Activated CD8-positive, alpha-beta T cell treated with anti-CD3 and anti-CD28 coated beads, Interleukin-2, amount 10 ng/mL, durations not matched to agents 7 days and 5 days (primary cell): ENCODE data around the gene DGKB. TPM values are rescaled to one million over a fixed set of nuclear protein-coding genes. Genes with fewer than 3 reads are reported as not detected.

Experiments used
- ATAC-seq: fragments of 150-1000 bp; cut with Tn5 transposase; one replicate; pipeline ENCODE4 v1.10.0; 2021; ENCODE audit warnings: moderate library complexity
- CTCF ChIA-PET: fragments of 350-600 bp; sonication (Branson Sonifier 250); formaldehyde crosslinking; loops from one replicate; lab custom pipeline; 2021; ENCODE audit warnings: antibody characterized with exemption; lab: Charles Lee
- POLR2A ChIA-PET: fragments of 350-600 bp; sonication (Branson Sonifier 250); formaldehyde crosslinking; loops from one replicate; lab custom pipeline; 2021; ENCODE audit warnings: antibody characterized with exemption; lab: Charles Lee
- DNase-seq: peaks from one replicate; pipeline ENCODE4 v3.0.0-alpha.2; 2020
- H3K27ac Mint-ChIP-seq: one replicate; pipeline ENCODE4 v1.8.0; 2021; ENCODE audit warnings: mild to moderate bottlenecking, mixed read lengths
- H3K27me3 Mint-ChIP-seq: one replicate; pipeline ENCODE4 v1.8.0; 2021; ENCODE audit warnings: low read depth, mixed read lengths
- H3K36me3 Mint-ChIP-seq: one replicate; pipeline ENCODE4 v1.8.0; 2021; ENCODE audit warnings: low read depth, mixed read lengths
- H3K4me1 Mint-ChIP-seq: one replicate; pipeline ENCODE4 v1.8.0; 2021; ENCODE audit warnings: low read depth, mixed read lengths
- H3K4me3 Mint-ChIP-seq: one replicate; pipeline ENCODE4 v1.8.0; 2021; ENCODE audit warnings: mild to moderate bottlenecking, mixed read lengths
- H3K9me3 Mint-ChIP-seq: one replicate; pipeline ENCODE4 v1.8.0; 2022; ENCODE audit warnings: mixed read lengths; ENCODE audit not compliant: insufficient read depth
- total RNA-seq, 2 experiments: library from RNA; stranded (reverse); gene quantifications; one replicate each; pipeline ENCODE4 v1.2.3, GENCODE V29; 2021

Gene DGKB
- total RNA-seq, 2 experiments from 2014 or later, result not detected

- ChIA-PET CTCF (no interaction called here), POLR2A (no interaction called here)
- no peaks in the 10 kb centered on the region for H3K27me3 Mint-ChIP-seq
- H3K4me1 Mint-ChIP-seq, result no peaks in the 10 kb centered on the region
- no peaks in the 10 kb centered on the region for H3K36me3 Mint-ChIP-seq
- no peak overlapping the region for H3K27ac Mint-ChIP-seq
- DNase-seq (no peak), ATAC-seq (no peak)
- H3K9me3 Mint-ChIP-seq, result no peaks in the 10 kb centered on the region
- H3K4me3 Mint-ChIP-seq, result no peak overlapping the region
Observed at GRCh38 chr7:14817829-14818614, 84.5 kb downstream of the DGKB start.

GRCh38 chr7:14807507-14807906 lies 95.0 kb downstream of the DGKB start:
- DNase-seq, result no peak
- CTCF ChIA-PET, result no interaction called here
- no peaks in the 10 kb centered on the region for H3K4me1 Mint-ChIP-seq
- no peaks in the 10 kb centered on the region for H3K27me3 Mint-ChIP-seq
- POLR2A ChIA-PET, result no interaction called here
- ATAC-seq, result no peak
- no peak overlapping the region for H3K4me3 Mint-ChIP-seq
- no peak overlapping the region for H3K27ac Mint-ChIP-seq
- H3K9me3 Mint-ChIP-seq, result no peaks in the 10 kb centered on the region
- H3K36me3 Mint-ChIP-seq, result no peaks in the 10 kb centered on the region

- ChIA-PET POLR2A (no interaction called here), CTCF (no interaction called here)
- Mint-ChIP-seq H3K36me3 (no peaks in the 10 kb centered on the region), H3K27me3 (no peaks in the 10 kb centered on the region), H3K4me3 (no peak overlapping the region), H3K27ac (no peak overlapping the region), H3K4me1 (no peaks in the 10 kb centered on the region), H3K9me3 (no peaks in the 10 kb centered on the region)
- no peak for ATAC-seq
- no peak for DNase-seq
Observed at GRCh38 chr7:14806891-14807290, 95.7 kb downstream of the DGKB start.

- Mint-ChIP-seq H3K36me3 (no peaks in the 10 kb centered on the region), H3K9me3 (no peaks in the 10 kb centered on the region), H3K4me3 (no peak overlapping the region), H3K27ac (no peak overlapping the region), H3K27me3 (no peaks in the 10 kb centered on the region), H3K4me1 (no peaks in the 10 kb centered on the region)
- ATAC-seq (no peak), DNase-seq (no peak)
- ChIA-PET CTCF (no interaction called here), POLR2A (no interaction called here)
Observed at GRCh38 chr7:14805105-14805719, 97.3 kb downstream of the DGKB start.

- ATAC-seq, result no peak
- H3K9me3 Mint-ChIP-seq, result no peaks in the 10 kb centered on the region
- no peak for DNase-seq
- no peak overlapping the region for H3K27ac Mint-ChIP-seq
- H3K27me3 Mint-ChIP-seq, result no peaks in the 10 kb centered on the region
- no peak overlapping the region for H3K4me3 Mint-ChIP-seq
- CTCF ChIA-PET, result interaction anchor here (0.6 kb wide), 1 partner anchor 11 kb away, joined by 3 read pairs; no protein-coding TSS in a partner anchor
- H3K36me3 Mint-ChIP-seq, result no peaks in the 10 kb centered on the region
- POLR2A ChIA-PET, result no interaction called here
- H3K4me1 Mint-ChIP-seq, result no peaks in the 10 kb centered on the region
Observed at GRCh38 chr7:14800664-14801063, 101.9 kb downstream of the DGKB start.

GRCh38 chr7:14793151-14793550 lies 109.4 kb downstream of the DGKB start:
- no peaks in the 10 kb centered on the region for H3K27me3 Mint-ChIP-seq
- no peak overlapping the region for H3K27ac Mint-ChIP-seq
- ChIA-PET POLR2A (interaction anchor here (0.6 kb wide), 1 partner anchor 207 kb away, joined by 3 read pairs; no protein-coding TSS in a partner anchor), CTCF (no interaction called here)
- H3K4me1 Mint-ChIP-seq, result no peaks in the 10 kb centered on the region
- H3K9me3 Mint-ChIP-seq, result no peaks in the 10 kb centered on the region
- no peaks in the 10 kb centered on the region for H3K36me3 Mint-ChIP-seq
- H3K4me3 Mint-ChIP-seq, result no peak overlapping the region
- DNase-seq, result no peak
- no peak for ATAC-seq

- no peaks in the 10 kb centered on the region for H3K27me3 Mint-ChIP-seq
- ATAC-seq (no peak), DNase-seq (no peak)
- H3K4me1 Mint-ChIP-seq, result no peaks in the 10 kb centered on the region
- ChIA-PET POLR2A (no interaction called here), CTCF (no interaction called here)
- no peaks in the 10 kb centered on the region for H3K36me3 Mint-ChIP-seq
- H3K9me3 Mint-ChIP-seq, result no peaks in the 10 kb centered on the region
- H3K27ac Mint-ChIP-seq, result no peak overlapping the region
- H3K4me3 Mint-ChIP-seq, result no peak overlapping the region
Observed at GRCh38 chr7:14787551-14787950, 115.0 kb downstream of the DGKB start.

- POLR2A ChIA-PET, result no interaction called here
- no peak for ATAC-seq
Observed at GRCh38 chr7:14786314-14786895, 116.1 kb downstream of the DGKB start.

GRCh38 chr7:14777806-14778205 lies 124.7 kb downstream of the DGKB start:
- Mint-ChIP-seq H3K36me3 (no peaks in the 10 kb centered on the region), H3K9me3 (peaks cover 8% of the 10 kb centered on the region), H3K27me3 (no peaks in the 10 kb centered on the region), H3K4me1 (no peaks in the 10 kb centered on the region), H3K27ac (no peak overlapping the region), H3K4me3 (no peak overlapping the region)
- no peak for DNase-seq
- no peak for ATAC-seq
- ChIA-PET CTCF (no interaction called here), POLR2A (no interaction called here)

More at GRCh38 chr7:14786314-14786895, 116.1 kb downstream of the DGKB start:
- Mint-ChIP-seq H3K4me3 (no peak overlapping the region), H3K27ac (no peak overlapping the region), H3K36me3 (no peaks in the 10 kb centered on the region), H3K27me3 (no peaks in the 10 kb centered on the region), H3K9me3 (no peaks in the 10 kb centered on the region), H3K4me1 (no peaks in the 10 kb centered on the region)
- CTCF ChIA-PET, result no interaction called here
- DNase-seq, result no peak

- DNase-seq (no peak), ATAC-seq (no peak)
- ChIA-PET POLR2A (no interaction called here), CTCF (no interaction called here)
- Mint-ChIP-seq H3K4me3 (no peak overlapping the region), H3K27ac (no peak overlapping the region), H3K4me1 (no peaks in the 10 kb centered on the region), H3K9me3 (peaks cover 14% of the 10 kb centered on the region), H3K27me3 (no peaks in the 10 kb centered on the region), H3K36me3 (no peaks in the 10 kb centered on the region)
Observed at GRCh38 chr7:14776266-14776665, 126.3 kb downstream of the DGKB start.

- CTCF ChIA-PET, result no interaction called here
- peaks cover 11% of the 10 kb centered on the region for H3K9me3 Mint-ChIP-seq
- H3K4me3 Mint-ChIP-seq, result no peak overlapping the region
- POLR2A ChIA-PET, result no interaction called here
- ATAC-seq, result no peak
- no peaks in the 10 kb centered on the region for H3K4me1 Mint-ChIP-seq
- no peaks in the 10 kb centered on the region for H3K36me3 Mint-ChIP-seq
- no peak for DNase-seq
- no peaks in the 10 kb centered on the region for H3K27me3 Mint-ChIP-seq
- no peak overlapping the region for H3K27ac Mint-ChIP-seq
Observed at GRCh38 chr7:14773729-14774271, 128.8 kb downstream of the DGKB start.

GRCh38 chr7:14770614-14771013 lies 131.9 kb downstream of the DGKB start:
- Mint-ChIP-seq H3K4me1 (no peaks in the 10 kb centered on the region), H3K4me3 (no peak overlapping the region), H3K9me3 (peaks cover 11% of the 10 kb centered on the region), H3K36me3 (no peaks in the 10 kb centered on the region), H3K27ac (no peak overlapping the region), H3K27me3 (no peaks in the 10 kb centered on the region)
- ChIA-PET POLR2A (no interaction called here), CTCF (no interaction called here)
- ATAC-seq, result no peak
- DNase-seq, result no peak
